GM21367 (cell line): ENCODE measurements around the gene FBXL17.

ENCODE experiments used
- ATAC-seq: cut with Tn5 transposase; IDR thresholded peaks from one replicate; pipeline ENCODE4 v1.9.1; 2021; ENCODE audit not compliant: unreplicated experiment

The FBXL17 gene

GRCh38 chr5:108006791-108007190 lies 375.1 kb downstream of the FBXL17 start:
- ATAC-seq, result no peak

DNA sequence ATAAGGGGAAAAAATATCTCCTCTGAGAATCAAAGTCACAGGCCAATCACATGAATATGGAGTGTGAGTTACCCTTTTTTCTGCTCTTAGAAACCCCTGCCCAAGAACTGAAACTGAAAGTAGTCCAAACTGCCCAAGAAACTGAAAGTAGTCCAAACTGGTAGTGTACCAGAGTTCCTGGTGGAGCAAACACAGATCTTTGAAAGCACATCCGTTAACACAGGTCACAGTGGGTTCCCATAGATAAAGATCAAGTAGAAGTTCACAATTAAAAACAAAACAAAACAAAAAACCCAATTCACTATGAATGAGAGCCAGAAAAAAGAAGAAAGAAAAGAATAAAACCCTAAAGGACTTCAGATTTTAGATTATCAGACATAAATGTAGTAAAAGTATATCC lies 378.7 kb downstream of the FBXL17 start:
- ATAC-seq, result peak; percentile 67

DNA sequence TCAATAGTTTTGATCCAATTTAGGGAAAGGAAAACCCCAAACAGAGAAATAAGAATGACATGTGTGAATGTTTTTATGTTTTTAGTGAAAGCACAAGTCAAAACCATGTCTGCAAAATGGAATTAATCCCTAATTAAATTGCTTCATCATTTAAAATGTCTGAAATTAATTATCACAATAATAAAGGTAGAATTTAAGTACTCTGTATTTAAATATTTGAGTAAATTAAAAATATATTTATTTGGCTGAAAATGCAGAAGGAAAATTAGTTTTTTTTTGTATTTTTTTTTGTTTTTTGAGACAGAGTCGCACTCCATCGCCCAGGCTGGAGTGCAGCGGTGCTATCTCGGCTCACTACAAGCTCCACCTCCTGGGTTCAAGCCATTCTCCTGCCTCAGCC lies 380.7 kb downstream of the FBXL17 start:
- ATAC-seq, result no peak

DNA sequence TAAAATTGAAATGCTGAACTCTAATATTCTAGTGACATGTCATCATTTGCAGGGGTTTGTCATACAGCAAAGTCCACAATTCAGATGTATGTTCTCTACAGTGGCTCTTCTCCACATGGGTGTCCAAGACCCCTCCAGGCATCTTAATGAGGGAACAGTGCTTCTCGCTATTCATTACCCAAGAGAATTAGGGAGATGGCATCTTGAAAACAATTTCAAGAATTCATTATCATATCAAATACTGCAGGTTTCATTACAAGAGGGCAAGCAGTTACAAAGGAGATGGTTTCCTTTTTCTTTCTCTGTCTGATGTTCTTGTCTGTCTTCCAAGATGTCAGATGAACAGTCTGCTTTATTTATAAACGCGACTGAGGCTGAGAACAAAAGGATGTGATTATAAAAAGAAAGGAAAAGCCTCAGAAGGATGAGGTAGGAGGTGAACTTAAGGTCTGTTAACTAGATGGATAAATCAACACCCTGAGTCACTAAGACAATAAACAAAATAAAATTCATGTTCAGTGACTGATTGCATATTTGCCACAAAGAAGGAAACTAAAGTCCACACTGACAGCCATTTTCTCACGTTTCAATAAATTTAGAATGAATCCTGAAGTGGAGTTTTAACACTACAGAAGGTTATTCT lies 384.4 kb downstream of the FBXL17 start:
- ATAC-seq, result no peak

- ATAC-seq, result no peak
These were observed 388.6 kb downstream of the FBXL17 start for GRCh38 chr5:107993341-107993740.

- no peak for ATAC-seq
These were observed 390.8 kb downstream of the FBXL17 start for GRCh38 chr5:107990881-107991810.

GRCh38 chr5:107985144-107985543 lies 396.8 kb downstream of the FBXL17 start:
- no peak for ATAC-seq

GRCh38 chr5:107982703-107983425 lies 399.0 kb downstream of the FBXL17 start:
- no peak for ATAC-seq

DNA sequence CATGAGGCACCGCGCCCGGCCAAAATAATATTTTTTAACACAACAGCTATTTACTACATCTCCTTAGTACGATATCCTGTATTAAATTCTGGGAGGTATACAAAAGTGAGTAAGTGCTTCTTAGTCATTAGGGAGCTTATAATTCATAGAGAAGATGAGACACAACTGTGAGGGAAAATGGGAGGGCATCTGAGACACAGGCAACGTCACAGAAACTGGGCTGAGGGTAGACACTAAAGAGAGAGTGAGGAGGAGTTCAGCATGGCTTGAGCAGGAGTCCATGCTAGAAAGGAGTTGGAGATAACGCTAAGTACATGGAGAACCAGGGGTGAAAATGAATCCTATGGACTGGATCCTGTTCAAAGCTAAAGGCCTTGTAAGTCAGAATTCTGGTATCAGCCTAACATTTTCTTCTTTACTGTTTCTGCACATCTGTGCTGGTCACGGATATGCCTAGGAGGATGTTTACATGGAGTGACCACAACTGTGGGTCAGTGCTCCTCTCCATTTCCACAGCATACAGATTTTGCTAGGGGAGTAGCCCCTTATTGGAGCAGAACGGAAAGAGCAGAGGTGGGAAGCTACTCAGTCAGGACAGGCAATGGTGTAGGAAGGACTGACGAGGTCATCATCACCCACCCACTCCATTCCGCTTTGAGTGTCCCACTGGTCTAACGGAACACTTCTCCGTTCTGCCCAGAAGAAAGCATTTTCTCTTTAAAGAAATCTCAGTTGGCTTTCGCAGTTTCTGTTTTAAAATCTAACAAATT lies 400.8 kb downstream of the FBXL17 start:
- no peak for ATAC-seq

DNA sequence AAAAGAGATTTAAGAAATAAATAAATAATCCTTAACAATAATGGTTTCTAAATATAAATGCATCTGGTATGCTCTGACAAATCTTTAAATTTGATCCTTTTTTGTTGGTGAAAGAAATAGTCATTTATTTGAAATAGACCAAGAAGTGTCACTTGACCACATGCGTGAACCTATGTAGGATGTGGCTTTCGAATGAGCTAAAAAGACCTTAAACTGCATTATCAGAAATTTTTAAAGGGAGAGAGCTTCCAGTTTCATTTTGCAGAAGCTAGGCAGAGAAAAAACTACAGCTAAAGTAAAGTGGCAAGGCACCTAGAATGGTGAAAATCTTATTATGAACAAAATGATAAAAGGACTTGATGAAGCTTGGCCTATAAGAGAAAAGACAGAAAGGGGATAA lies 402.0 kb downstream of the FBXL17 start:
- no peak for ATAC-seq

DNA sequence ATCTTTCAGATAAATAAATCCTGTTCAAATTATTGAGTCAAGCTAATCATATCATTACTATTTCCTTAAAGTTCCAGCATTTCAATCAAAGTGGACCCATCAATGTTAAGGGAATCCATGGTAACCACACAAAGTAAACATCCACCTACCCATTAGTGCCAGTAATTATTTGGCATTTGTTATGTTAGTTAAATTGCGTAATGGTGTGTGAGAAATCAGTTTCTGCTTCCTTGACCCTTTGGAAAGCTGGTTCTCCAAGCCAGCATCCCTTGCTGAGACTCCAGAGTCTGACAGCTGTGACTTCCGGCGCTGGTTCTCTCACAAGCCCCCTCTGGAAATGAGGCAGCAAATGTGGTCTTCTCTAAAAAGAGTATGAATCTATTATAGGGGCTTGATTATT lies 402.6 kb downstream of the FBXL17 start:
- ATAC-seq, result no peak

DNA sequence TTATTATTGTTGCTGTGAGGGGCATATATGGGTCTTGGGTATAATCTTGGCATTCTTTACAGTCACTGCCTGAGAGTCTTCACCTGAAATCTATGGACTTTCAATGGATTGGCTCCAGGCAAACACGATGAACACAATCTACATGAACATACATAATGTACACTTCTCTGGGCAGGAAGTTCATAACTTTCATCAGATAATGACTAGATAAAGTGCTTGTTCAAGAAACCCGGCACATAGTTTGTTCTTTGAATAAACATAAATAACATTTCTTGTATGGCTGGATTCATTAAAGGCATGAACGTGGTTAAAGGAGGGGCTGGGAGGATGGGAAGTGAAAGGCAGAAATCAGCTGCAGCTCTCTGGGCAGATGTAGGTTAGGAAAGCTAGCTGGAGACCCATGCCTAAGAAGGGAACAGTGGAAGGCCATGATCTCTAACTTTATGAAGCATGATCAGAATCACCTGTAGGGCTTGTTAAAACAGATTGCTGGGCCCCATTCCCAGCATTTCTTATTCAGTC lies 404.3 kb downstream of the FBXL17 start:
- no peak for ATAC-seq

DNA sequence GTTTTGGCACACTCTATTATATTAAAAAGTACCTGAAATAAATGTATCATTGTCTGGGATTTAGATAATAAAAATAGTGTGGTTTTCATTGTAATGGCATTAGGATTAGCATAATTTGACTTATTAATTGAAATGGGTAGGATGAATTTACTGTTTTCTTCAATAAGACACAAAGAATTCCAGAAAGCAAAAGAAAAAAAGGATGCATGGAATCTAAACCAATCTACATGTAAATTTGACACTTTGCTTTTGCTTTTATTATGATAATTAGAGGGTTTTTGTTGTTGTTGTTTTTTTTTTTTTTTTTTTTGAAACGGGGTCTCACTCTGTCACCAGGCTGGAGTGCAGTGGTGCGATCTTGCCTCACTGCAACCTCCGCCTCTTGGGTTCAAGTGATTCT lies 406.3 kb downstream of the FBXL17 start:
- ATAC-seq, result no peak

DNA sequence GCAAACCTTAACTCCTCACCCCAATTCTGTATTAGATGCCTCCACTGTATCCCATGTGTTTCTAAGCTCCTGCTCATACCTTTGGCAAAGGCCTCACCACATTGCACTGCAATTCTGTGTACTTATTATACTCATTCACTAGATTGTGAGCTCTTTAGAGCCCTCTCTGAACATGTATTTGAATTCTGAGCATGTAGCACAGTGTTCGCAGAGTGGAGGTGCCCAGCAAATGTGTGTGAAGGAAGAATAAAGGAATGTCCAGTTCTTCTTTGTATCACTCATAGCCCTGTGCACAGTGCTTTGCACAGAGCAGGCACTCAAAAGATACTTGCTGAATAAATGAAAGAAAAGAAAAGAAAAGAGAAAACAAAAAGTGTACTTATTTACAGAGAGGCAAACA lies 410.1 kb downstream of the FBXL17 start:
- ATAC-seq, result no peak

DNA sequence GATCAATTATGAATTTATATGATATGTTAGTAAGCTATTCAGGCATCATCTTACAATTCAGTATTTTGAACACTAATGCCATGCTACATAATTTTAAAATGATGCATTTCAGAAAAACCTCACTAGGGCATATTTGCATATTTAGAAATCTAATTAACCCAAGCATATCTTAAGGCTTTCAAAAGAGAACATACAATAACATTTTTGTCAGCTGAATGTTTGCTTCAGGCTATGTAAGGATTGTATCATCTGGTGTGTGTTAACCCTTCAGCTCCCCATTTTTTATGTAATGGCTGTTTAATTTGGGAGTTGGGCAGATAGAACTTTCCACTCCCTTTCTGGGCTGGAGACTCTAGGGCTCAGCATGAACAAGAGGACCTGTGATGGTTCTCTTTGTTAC lies 412.1 kb downstream of the FBXL17 start:
- no peak for ATAC-seq

DNA sequence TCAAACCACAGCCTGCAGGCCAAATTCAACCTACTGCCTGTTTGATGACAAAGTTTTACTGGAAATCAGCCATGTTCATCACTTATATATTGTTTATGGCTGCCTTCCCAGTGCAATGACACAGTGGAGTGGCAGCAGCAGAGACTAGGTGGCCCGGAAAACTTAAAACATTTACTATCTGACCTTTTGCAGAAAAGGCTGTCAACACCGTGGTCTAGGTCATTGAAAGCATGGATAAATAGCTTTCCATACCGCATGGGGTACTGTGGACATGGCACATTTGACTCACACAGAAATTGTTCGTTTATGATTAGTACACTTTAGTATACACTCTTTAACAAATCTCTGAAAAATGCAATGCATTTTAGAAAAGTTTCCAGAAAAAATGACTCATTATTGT lies 412.9 kb downstream of the FBXL17 start:
- no peak for ATAC-seq

DNA sequence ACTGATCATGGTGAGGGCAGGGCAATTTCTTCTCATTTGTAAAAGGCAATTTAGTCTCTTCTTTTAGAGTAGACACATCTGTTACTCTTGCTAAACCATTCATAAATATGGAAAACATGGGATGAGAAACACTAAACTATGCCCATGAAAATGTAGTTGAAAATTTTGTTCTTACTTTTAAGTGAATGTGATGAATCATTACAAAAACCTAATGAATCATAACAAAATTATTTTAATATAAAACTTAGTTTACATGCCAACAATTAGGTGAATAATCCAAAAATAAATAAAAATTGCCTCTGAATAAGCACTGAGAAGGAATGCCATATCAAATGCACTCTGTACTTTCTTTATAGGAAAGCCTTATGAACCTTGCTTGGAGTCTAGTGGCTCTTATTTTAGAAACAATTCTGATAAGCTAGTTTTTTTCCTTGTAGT lies 413.5 kb downstream of the FBXL17 start:
- no peak for ATAC-seq

- ATAC-seq, result no peak
These were observed 415.7 kb downstream of the FBXL17 start for GRCh38 chr5:107966201-107966600.

GRCh38 chr5:107964722-107965121 lies 417.2 kb downstream of the FBXL17 start:
- ATAC-seq, result no peak

- ATAC-seq, result no peak
These were observed 422.2 kb downstream of the FBXL17 start for GRCh38 chr5:107959573-107960279.
